Liver (tissue), 9 donors: ENCODE results near the gene BICDL2. TPM values are rescaled to one million over a fixed set of nuclear protein-coding genes. Genes with fewer than 3 reads are reported as not detected.

Source experiments
- DNase-seq: peaks from one replicate; pipeline ENCODE4 v3.0.0-alpha.2; 2017; ENCODE audit warnings: low spot score
- H3K27ac ChIP-seq, 2 donors: one replicate each; pipeline ENCODE4 v1.7.0; 2013; ENCODE audit warnings: inconsistent platforms in 2 of 2, low read length in 2 of 2, control low read depth in 1 of 2, low read depth in 1 of 2, mild to moderate bottlenecking in 1 of 2
- H3K27me3 ChIP-seq, 4 donors: one replicate each; pipeline versions ENCODE4 v1.6.1 to v1.7.0; 2013; ENCODE audit warnings: low read length in 3 of 4, inconsistent platforms in 1 of 4, mild to moderate bottlenecking in 1 of 4, moderate library complexity in 1 of 4; ENCODE audit not compliant: control insufficient read depth in 4 of 4, insufficient read depth in 4 of 4
- H3K36me3 ChIP-seq, 4 donors: one replicate each; pipeline versions ENCODE4 v1.6.1 to v1.7.0; 2013; ENCODE audit warnings: low read length in 3 of 4, mild to moderate bottlenecking in 3 of 4, low read depth in 1 of 4, moderate library complexity in 1 of 4; ENCODE audit not compliant: control insufficient read depth in 4 of 4, insufficient read depth in 3 of 4
- H3K4me1 ChIP-seq, 4 donors: one replicate each; pipeline versions ENCODE4 v1.6.1 to v1.7.0; 2013; ENCODE audit warnings: low read length in 3 of 4, mild to moderate bottlenecking in 3 of 4, moderate library complexity in 1 of 4; ENCODE audit not compliant: control insufficient read depth in 4 of 4, insufficient read depth in 4 of 4
- H3K4me3 ChIP-seq, 3 donors: one replicate each; pipeline versions ENCODE4 v1.6.1 to v1.7.0; 2013; ENCODE audit warnings: low read length in 3 of 3, control low read depth in 1 of 3, low read depth in 1 of 3, mild to moderate bottlenecking in 1 of 3
- H3K9ac ChIP-seq, 2 donors: one replicate each; pipeline ENCODE4 v1.7.0; 2013; ENCODE audit warnings: low read length in 2 of 2, mild to moderate bottlenecking in 2 of 2, moderate library complexity in 2 of 2, control low read depth in 1 of 2, low read depth in 1 of 2
- H3K9me3 ChIP-seq, 4 donors: one replicate each; pipeline versions ENCODE4 v1.6.1 to v1.7.0; 2013; ENCODE audit warnings: low read length in 3 of 4; ENCODE audit not compliant: control insufficient read depth in 4 of 4
- EGR1 ChIP-seq, 2 donors: IDR thresholded peaks; 2 replicates each; pipeline ENCODE4 v1.6.1; 2016 to 2018; ENCODE audit warnings: antibody characterized with exemption in 2 of 2, low read depth in 2 of 2
- FOXA1 ChIP-seq: IDR thresholded peaks from 2 replicates; pipeline ENCODE4 v1.6.1; 2016; ENCODE audit warnings: antibody characterized with exemption
- FOXA2 ChIP-seq: IDR thresholded peaks from 2 replicates; pipeline ENCODE4 v1.6.1; 2016; ENCODE audit warnings: antibody characterized with exemption
- GABPA ChIP-seq, 2 donors: IDR thresholded peaks in 1 of 2; conservative IDR thresholded peaks in 1 of 2; 2 replicates each; pipeline ENCODE4 v1.6.1; 2016; ENCODE audit warnings: antibody characterized with exemption in 2 of 2, mild to moderate bottlenecking in 1 of 2, moderate library complexity in 1 of 2
- HNF4A ChIP-seq, 2 donors: conservative IDR thresholded peaks; 2 replicates each; pipeline ENCODE4 v1.6.1; 2016; ENCODE audit warnings: antibody characterized with exemption in 2 of 2, mild to moderate bottlenecking in 2 of 2
- HNF4G ChIP-seq: IDR thresholded peaks from 2 replicates; pipeline ENCODE4 v1.6.1; 2016; ENCODE audit warnings: antibody characterized with exemption
- JUND ChIP-seq, 2 donors: IDR thresholded peaks; 2 replicates each; pipeline ENCODE4 v1.6.1; 2016; ENCODE audit warnings: antibody characterized with exemption in 2 of 2
- NR2F2 ChIP-seq: IDR thresholded peaks from 2 replicates; pipeline ENCODE4 v1.6.1; 2016; ENCODE audit warnings: antibody characterized with exemption
- RAD21 ChIP-seq, 2 donors: IDR thresholded peaks; 2 replicates each; pipeline ENCODE4 v1.6.1; 2016; ENCODE audit warnings: antibody characterized with exemption in 2 of 2, mild to moderate bottlenecking in 2 of 2
- RXRA ChIP-seq, 2 donors: IDR thresholded peaks; 2 replicates each; pipeline ENCODE4 v1.6.1; 2017 to 2018; ENCODE audit warnings: antibody characterized with exemption in 2 of 2, mild to moderate bottlenecking in 1 of 2
- SP1 ChIP-seq: IDR thresholded peaks from 2 replicates; pipeline ENCODE4 v1.6.1; 2018; ENCODE audit warnings: antibody characterized with exemption, mild to moderate bottlenecking
- TAF1 ChIP-seq: conservative IDR thresholded peaks from 2 replicates; pipeline ENCODE4 v1.6.1; 2016; ENCODE audit warnings: antibody characterized with exemption, mild to moderate bottlenecking
- YY1 ChIP-seq: IDR thresholded peaks from 2 replicates; pipeline ENCODE4 v1.6.1; 2016; ENCODE audit warnings: antibody characterized with exemption, mild to moderate bottlenecking
- WGBS: extraction: QIAGEN DNeasy Blood & Tissue Kit; methylation state at CpG from one replicate; pipeline ENCODE4 v1.1.7; 2013; 5-methylcytosine and 5-hydroxymethylcytosine counted together
- polyA plus RNA-seq, 2 donors: library from polyadenylated mRNA; stranded (reverse) in 1 of 2; unstranded in 1 of 2; fragments of 200-250 nt in 1 of 2; fragments of >200 nt in 1 of 2; fragmentation: Nextera tagmentation in 1 of 2; extraction: Ambion mirVana in 1 of 2; gene quantifications; one replicate each; pipeline versions ENCODE4 v1.2.1 to v1.2.3, GENCODE V29; 2013 to 2015
- total RNA-seq, 2 donors: library from RNA; depleted of rRNA; stranded (reverse); fragments of >200 nt; gene quantifications; one replicate each; pipeline ENCODE4 v1.2.3, GENCODE V29; 2014
- TF ChIP-seq, protein P1 (sequence below): IDR thresholded peaks from 2 replicates; pipeline ENCODE4 v1.6.1; 2016; ENCODE audit warnings: antibody characterized with exemption
- TF ChIP-seq, protein P2 (sequence below): IDR thresholded peaks from 2 replicates; pipeline ENCODE4 v1.6.1; 2016; ENCODE audit warnings: antibody characterized with exemption, mild to moderate bottlenecking
- TF ChIP-seq, protein P3 (sequence below): IDR thresholded peaks from 2 replicates; pipeline ENCODE4 v1.6.1; 2016; ENCODE audit warnings: antibody characterized with exemption
- TF ChIP-seq, protein P4 (sequence below): IDR thresholded peaks from 2 replicates; pipeline ENCODE4 v1.6.1; 2016; ENCODE audit warnings: antibody characterized with exemption
- TF ChIP-seq, protein P5 (sequence below): fragments of 150-350 bp; IDR thresholded peaks from 2 replicates; pipeline ENCODE4 v1.5.1; 2017; ENCODE audit warnings: improper control_type of control experiment, low read depth, low read length; ENCODE audit not compliant: missing input control
- donor health status: healthy.
- donor health status: healthy.
- donor health status: healthy.
- donor health status: healthy.
- donor health status: healthy.

Gene BICDL2
- total and polyA plus RNA-seq, 4 donors = 0.15 to 0.59 (median 0.33) TPM; not detected in 1

DNA sequence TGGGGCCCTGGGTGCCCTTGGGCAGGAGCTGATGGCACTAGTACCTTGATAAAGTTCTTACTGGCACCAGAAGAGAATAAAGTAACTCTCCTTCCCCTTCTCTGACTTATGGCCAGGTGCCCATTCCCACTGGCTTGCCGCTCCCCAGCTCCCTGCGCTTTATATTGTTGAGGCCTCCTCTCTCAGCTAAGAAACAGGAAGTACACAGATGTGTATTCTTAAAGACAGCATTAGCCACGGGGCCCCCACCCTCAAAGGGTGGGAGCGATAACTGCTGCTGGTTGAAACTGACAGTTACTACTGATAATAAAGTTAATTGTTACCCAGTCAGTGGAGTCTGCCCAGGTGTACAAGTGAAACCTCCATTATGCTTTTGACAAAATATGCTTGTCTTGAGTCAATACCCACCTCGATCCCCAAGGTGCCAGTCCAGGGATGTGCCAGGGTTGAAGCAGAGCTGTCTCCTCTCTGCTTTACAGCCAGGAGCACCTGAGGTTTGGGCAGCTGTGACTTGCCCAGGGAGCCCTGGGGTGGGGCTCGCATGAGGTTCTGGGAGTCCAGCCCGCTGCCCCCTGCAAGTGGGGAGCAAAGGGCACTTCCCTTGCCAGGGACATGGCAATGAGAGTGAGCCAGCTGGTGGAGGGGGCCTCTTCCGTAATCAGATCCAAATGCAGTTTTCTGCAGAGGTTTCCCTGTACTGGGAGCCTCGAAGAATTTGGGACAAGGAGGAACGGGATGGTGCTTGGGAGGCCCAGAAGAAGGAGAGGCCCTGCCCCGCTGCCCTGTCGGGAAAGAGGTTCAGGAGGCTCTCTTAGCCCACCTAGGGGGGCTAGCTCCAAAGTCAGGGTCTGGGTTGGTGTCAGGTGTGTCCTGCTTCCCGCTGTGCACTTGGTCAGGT, 29.4 kb downstream of the BICDL2 start (continued):
- TF ChIP-seq YY1 = peak; percentile 51

DNA sequence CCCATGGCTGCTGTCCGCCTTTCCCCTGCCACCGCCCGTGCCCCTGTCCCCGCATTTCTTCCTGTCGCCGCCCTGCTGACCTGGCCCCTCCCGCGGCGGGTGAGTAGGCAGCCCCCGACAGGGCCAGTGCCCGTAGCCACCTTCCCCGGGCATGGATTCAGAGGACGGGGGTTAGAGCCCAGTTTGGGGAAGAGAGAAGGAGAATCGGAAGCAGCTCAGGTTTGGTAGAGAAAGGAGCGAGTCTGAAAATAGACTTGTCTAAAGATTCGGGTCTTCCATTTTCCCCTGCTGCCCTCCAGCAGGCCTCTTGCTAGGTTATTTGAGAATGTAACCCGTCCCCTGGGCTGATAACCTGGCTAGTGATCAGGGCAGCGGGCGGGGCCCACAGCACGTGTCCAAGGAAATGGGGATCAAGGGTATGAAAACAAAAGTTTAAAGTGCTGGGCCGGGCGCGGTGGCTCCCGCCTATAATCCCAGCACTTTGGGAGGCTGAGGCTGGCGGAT, 31.9 kb downstream of the BICDL2 start:
- Histone ChIP-seq H3K36me3 (no peaks in the 10 kb centered on the region), H3K27ac (peak overlapping the region; percentile 78 to 90), H3K9me3 (no peaks in the 10 kb centered on the region), H3K4me1 (peaks cover 15 to 31% (median 25%) of the 10 kb centered on the region in 4 donors), H3K4me3 (peak overlapping the region in 2 of 3 donors; percentile 18 to 69), H3K27me3 (no peaks in the 10 kb centered on the region), H3K9ac (peak overlapping the region in 1 of 2 donors; percentile 75)
- DNase-seq = no peak
- WGBS = 4% methylated on average over 25 of the region's 25 CpGs
- TF ChIP-seq, protein P1, sequence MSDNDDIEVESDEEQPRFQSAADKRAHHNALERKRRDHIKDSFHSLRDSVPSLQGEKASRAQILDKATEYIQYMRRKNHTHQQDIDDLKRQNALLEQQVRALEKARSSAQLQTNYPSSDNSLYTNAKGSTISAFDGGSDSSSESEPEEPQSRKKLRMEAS = no peak
- TF ChIP-seq, protein P2, sequence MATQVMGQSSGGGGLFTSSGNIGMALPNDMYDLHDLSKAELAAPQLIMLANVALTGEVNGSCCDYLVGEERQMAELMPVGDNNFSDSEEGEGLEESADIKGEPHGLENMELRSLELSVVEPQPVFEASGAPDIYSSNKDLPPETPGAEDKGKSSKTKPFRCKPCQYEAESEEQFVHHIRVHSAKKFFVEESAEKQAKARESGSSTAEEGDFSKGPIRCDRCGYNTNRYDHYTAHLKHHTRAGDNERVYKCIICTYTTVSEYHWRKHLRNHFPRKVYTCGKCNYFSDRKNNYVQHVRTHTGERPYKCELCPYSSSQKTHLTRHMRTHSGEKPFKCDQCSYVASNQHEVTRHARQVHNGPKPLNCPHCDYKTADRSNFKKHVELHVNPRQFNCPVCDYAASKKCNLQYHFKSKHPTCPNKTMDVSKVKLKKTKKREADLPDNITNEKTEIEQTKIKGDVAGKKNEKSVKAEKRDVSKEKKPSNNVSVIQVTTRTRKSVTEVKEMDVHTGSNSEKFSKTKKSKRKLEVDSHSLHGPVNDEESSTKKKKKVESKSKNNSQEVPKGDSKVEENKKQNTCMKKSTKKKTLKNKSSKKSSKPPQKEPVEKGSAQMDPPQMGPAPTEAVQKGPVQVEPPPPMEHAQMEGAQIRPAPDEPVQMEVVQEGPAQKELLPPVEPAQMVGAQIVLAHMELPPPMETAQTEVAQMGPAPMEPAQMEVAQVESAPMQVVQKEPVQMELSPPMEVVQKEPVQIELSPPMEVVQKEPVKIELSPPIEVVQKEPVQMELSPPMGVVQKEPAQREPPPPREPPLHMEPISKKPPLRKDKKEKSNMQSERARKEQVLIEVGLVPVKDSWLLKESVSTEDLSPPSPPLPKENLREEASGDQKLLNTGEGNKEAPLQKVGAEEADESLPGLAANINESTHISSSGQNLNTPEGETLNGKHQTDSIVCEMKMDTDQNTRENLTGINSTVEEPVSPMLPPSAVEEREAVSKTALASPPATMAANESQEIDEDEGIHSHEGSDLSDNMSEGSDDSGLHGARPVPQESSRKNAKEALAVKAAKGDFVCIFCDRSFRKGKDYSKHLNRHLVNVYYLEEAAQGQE = no peak
- TF ChIP-seq JUND (IDR thresholded peaks at IDR 0.05) (no peak), SP1 (peak; percentile 31), FOXA1 (no peak), GABPA (IDR thresholded peaks at IDR 0.05 in 1 of 2, conservative IDR thresholded peaks at IDR 0.05 in 1 of 2) (no peak), NR2F2 (no peak), TAF1 (no peak), RAD21 (IDR thresholded peaks at IDR 0.05) (no peak), FOXA2 (no peak), HNF4G (no peak), EGR1 (IDR thresholded peaks at IDR 0.05; ENCODE audit: low read depth in 2 of 2) (peak in 1 of 2 donors; percentile 23), RXRA (IDR thresholded peaks at IDR 0.05) (peak; percentile 15 to 57), YY1 (no peak), HNF4A (conservative IDR thresholded peaks at IDR 0.05) (peak; percentile 12 to 34)
- TF ChIP-seq, protein P3, sequence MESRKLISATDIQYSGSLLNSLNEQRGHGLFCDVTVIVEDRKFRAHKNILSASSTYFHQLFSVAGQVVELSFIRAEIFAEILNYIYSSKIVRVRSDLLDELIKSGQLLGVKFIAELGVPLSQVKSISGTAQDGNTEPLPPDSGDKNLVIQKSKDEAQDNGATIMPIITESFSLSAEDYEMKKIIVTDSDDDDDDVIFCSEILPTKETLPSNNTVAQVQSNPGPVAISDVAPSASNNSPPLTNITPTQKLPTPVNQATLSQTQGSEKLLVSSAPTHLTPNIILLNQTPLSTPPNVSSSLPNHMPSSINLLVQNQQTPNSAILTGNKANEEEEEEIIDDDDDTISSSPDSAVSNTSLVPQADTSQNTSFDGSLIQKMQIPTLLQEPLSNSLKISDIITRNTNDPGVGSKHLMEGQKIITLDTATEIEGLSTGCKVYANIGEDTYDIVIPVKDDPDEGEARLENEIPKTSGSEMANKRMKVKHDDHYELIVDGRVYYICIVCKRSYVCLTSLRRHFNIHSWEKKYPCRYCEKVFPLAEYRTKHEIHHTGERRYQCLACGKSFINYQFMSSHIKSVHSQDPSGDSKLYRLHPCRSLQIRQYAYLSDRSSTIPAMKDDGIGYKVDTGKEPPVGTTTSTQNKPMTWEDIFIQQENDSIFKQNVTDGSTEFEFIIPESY = no peak
- TF ChIP-seq, protein P4, sequence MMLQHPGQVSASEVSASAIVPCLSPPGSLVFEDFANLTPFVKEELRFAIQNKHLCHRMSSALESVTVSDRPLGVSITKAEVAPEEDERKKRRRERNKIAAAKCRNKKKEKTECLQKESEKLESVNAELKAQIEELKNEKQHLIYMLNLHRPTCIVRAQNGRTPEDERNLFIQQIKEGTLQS = no peak
- TF ChIP-seq, protein P5, sequence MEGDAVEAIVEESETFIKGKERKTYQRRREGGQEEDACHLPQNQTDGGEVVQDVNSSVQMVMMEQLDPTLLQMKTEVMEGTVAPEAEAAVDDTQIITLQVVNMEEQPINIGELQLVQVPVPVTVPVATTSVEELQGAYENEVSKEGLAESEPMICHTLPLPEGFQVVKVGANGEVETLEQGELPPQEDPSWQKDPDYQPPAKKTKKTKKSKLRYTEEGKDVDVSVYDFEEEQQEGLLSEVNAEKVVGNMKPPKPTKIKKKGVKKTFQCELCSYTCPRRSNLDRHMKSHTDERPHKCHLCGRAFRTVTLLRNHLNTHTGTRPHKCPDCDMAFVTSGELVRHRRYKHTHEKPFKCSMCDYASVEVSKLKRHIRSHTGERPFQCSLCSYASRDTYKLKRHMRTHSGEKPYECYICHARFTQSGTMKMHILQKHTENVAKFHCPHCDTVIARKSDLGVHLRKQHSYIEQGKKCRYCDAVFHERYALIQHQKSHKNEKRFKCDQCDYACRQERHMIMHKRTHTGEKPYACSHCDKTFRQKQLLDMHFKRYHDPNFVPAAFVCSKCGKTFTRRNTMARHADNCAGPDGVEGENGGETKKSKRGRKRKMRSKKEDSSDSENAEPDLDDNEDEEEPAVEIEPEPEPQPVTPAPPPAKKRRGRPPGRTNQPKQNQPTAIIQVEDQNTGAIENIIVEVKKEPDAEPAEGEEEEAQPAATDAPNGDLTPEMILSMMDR = no peak
